ENCODE data around the gene NPLOC4. TPM values are rescaled to one million over a fixed set of nuclear protein-coding genes. Genes with fewer than 3 reads are reported as not detected.
A peak's percentile ranks its signal among the peaks of the same experiment; 100 is the strongest.

Gene NPLOC4
- total and polyA plus RNA-seq, 2 experiments from 2014 or later = 51.4 to 64.6 TPM

DNA sequence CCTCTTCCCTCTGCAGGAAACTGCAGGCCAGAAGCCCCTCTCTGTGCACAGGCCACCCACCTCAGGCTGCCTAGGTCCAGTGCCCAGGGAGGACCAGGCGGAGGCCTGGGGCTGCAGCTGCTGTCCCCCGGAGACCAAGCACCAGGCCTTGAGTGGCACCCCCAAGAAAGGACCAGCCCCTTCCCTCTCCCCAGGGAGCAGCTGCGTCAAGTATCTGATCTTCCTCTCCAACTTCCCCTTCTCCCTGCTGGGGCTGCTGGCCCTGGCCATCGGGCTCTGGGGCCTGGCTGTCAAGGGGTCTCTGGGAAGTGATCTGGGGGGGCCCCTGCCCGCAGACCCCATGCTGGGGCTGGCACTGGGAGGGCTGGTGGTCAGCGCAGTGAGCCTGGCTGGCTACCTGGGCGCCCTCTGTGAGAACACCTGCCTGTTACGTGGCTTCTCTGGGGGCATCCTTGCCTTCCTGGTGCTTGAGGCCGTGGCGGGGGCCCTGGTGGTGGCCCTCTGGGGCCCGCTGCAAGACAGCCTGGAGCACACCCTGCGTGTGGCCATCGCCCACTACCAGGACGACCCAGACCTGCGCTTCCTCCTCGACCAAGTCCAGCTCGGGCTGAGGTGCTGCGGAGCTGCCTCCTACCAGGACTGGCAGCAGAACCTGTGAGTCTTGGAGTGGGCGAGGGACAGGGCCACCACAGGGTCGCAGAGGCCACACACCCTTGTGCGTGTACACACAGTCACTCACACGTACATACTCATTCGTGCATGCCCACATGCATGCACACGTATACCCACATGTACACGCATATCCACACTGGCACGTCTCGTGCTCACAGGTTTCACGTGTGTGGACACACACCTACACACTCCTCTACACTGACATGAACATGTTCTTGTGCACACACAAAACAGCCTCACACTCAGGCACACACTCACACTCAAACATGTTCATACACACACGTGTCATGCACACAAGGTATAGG is 8.4 kb upstream of the NPLOC4 start:
- no peak for TF ChIP-seq EZH2phosphoT487 (IDR thresholded peaks at IDR 0.05; ENCODE audit: insufficient read depth, low read depth)
- TF ChIP-seq EZH2 (IDR thresholded peaks at IDR 0.05; ENCODE audit: insufficient read depth, poor library complexity, severe bottlenecking) = no peak
- Histone ChIP-seq H2AFZ (no peak overlapping the region), H3K27me3 (replicated peaks; ENCODE audit: insufficient read depth) (peaks cover 15% of the 10 kb centered on the region; the same call in 1 of the 2 replicates), H3K9me2 (ENCODE audit: insufficient read depth) (no peaks in the 10 kb centered on the region), H3K27ac (no peak overlapping the region), H3F3A (ENCODE audit: insufficient read depth) (no peaks in the 10 kb centered on the region), H3K36me3 (ENCODE audit: low read depth) (no peaks in the 10 kb centered on the region), H3K9ac (no peak overlapping the region), H3K4me1 (ENCODE audit: insufficient read depth) (peaks cover 12% of the 10 kb centered on the region), H4K20me1 (ENCODE audit: insufficient read depth) (no peaks in the 10 kb centered on the region), H3K4me3 (no peak overlapping the region), H3K9me3 (ENCODE audit: low read depth) (no peaks in the 10 kb centered on the region), H3K4me2 (ENCODE audit: unreplicated experiment) (no peak overlapping the region), H3K79me2 (ENCODE audit: insufficient read depth) (no peaks in the 10 kb centered on the region)
- in situ Hi-C loops (cut with MboI) = no loop called here
- no peak for DNase-seq
- WGBS, 2 experiments (ENCODE audit: low coverage in 1 of 2, low lambda C conversion rate in 2 of 2, missing lambda C conversion rate in 2 of 2) = 84 to 88% methylated on average over 28 to 29 of the region's 29 CpGs

DNA sequence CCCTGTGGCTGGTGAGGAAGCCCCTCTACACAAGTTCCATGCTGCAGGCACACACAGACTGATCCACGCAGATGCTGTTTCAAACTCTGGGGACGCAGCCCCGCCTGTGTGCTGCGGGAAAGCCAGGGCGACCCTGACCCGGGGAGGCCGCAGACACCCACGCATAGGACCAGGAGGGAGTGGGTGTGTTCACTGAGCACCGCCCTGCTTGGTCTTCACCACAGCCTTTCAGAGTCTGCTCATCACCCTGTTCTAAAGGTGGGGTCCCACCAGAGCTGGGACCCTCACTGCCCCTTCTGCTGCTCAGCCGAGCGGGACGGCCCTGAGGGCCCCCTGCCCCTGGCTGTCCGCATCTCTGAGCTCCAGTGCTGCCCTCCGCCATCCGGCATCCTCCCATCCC is 7.6 kb upstream of the NPLOC4 start:
- Histone ChIP-seq H3K27ac (no peak overlapping the region), H3K27me3 (replicated peaks; ENCODE audit: insufficient read depth) (peaks cover 15% of the 10 kb centered on the region; the same call in 1 of the 2 replicates), H2AFZ (no peak overlapping the region), H3K9me2 (ENCODE audit: insufficient read depth) (no peaks in the 10 kb centered on the region), H3K9ac (no peak overlapping the region), H3K9me3 (ENCODE audit: low read depth) (no peaks in the 10 kb centered on the region), H3K4me2 (ENCODE audit: unreplicated experiment) (no peak overlapping the region), H3K4me3 (no peak overlapping the region), H3K4me1 (ENCODE audit: insufficient read depth) (peaks cover 12% of the 10 kb centered on the region), H3F3A (ENCODE audit: insufficient read depth) (no peaks in the 10 kb centered on the region), H3K79me2 (ENCODE audit: insufficient read depth) (no peaks in the 10 kb centered on the region), H4K20me1 (ENCODE audit: insufficient read depth) (no peaks in the 10 kb centered on the region), H3K36me3 (ENCODE audit: low read depth) (no peaks in the 10 kb centered on the region)
- in situ Hi-C loops (cut with MboI) = no loop called here
- 89 to 90% methylated on average over 15 of the region's 15 CpGs for WGBS, 2 experiments (ENCODE audit: low coverage in 1 of 2, low lambda C conversion rate in 2 of 2, missing lambda C conversion rate in 2 of 2)
- no peak for DNase-seq
- TF ChIP-seq EZH2 (IDR thresholded peaks at IDR 0.05; ENCODE audit: insufficient read depth, poor library complexity, severe bottlenecking) = no peak
- no peak for TF ChIP-seq EZH2phosphoT487 (IDR thresholded peaks at IDR 0.05; ENCODE audit: insufficient read depth, low read depth)

DNA sequence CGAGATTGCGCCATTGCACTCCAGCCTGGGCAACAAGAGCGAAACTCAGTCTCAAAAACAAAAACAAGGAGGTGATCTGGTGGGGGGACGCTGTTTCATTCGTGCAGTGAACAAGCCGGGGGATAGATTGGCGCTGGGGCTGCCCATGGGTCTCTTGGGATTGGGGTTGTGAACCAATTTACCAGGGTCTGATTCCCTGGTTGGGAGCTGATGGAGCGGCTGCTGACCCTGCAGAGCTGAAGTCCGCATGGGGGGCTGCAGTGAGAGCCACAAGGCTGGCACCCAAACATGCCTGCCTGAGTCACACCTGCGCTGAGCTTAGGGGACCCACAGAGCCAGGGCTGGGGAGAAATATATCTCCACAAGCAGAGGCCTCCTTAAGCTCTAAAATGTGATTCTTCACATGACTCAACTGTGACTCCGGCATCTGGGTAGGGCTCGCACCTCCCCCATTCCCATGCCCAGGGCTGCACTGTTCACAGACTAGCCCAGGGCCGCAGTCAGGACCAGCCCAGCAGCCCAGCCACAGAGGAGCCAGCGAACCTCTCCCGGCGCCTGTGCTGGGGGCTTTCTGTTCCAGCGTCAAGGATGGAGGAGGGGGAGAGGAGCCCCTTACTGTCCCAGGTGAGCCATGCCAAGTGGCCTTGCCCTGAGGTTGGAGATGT is 5.0 kb upstream of the NPLOC4 start:
- Histone ChIP-seq H3K9ac (peak overlapping the region; percentile 76), H3K27ac (peak overlapping the region; percentile 73), H4K20me1 (ENCODE audit: insufficient read depth) (no peaks in the 10 kb centered on the region), H3K79me2 (ENCODE audit: insufficient read depth) (no peaks in the 10 kb centered on the region), H3K9me3 (ENCODE audit: low read depth) (no peaks in the 10 kb centered on the region), H3K9me2 (ENCODE audit: insufficient read depth) (no peaks in the 10 kb centered on the region), H3K4me1 (ENCODE audit: insufficient read depth) (peaks cover 12% of the 10 kb centered on the region), H3K27me3 (replicated peaks; ENCODE audit: insufficient read depth) (no peaks in the 10 kb centered on the region), H3F3A (ENCODE audit: insufficient read depth) (no peaks in the 10 kb centered on the region), H2AFZ (peak overlapping the region; percentile 73), H3K4me2 (ENCODE audit: unreplicated experiment) (peak overlapping the region; percentile 36), H3K4me3 (peak overlapping the region; percentile 5; the same call in 1 of the 2 replicates), H3K36me3 (ENCODE audit: low read depth) (no peaks in the 10 kb centered on the region)
- DNase-seq = peak; percentile 93
- 54 to 57% methylated on average over 17 of the region's 17 CpGs for WGBS, 2 experiments (ENCODE audit: low coverage in 1 of 2, low lambda C conversion rate in 2 of 2, missing lambda C conversion rate in 2 of 2)
- in situ Hi-C loops (cut with MboI) = no loop called here
- TF ChIP-seq EZH2phosphoT487 (IDR thresholded peaks at IDR 0.05; ENCODE audit: insufficient read depth, low read depth) (no peak), EZH2 (IDR thresholded peaks at IDR 0.05; ENCODE audit: insufficient read depth, poor library complexity, severe bottlenecking) (no peak)

DNA sequence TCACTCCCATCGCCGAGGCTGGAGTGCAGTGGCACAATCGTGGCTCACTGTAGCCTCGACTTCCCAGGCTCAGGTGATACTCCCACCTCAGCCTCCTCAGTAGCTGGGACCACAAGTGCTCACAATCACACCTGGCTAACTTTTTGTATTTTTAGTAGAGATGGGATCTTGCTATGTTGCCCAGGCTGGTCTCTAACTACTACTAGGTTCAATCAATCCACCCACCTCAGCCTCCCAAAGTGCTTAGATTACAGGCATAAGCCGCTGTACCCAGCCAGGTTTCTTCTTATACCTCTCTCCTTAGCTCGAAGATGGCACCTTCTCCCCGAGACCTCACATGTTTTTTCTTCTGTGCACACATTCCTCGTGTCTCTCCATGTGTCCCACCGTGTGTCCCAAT is 3.1 kb upstream of the NPLOC4 start:
- peaks cover 20% of the 10 kb centered on the region for H3K4me1 ChIP-seq (ENCODE audit: insufficient read depth)
- in situ Hi-C loops (cut with MboI) = no loop called here
- H3K4me3 ChIP-seq = no peak overlapping the region
- H3K36me3 ChIP-seq (ENCODE audit: low read depth) = no peaks in the 10 kb centered on the region
- no peaks in the 10 kb centered on the region for H3K27me3 ChIP-seq (replicated peaks; ENCODE audit: insufficient read depth)
- 81% methylated on average over 9 of the region's 9 CpGs for WGBS, 2 experiments (ENCODE audit: low coverage in 1 of 2, low lambda C conversion rate in 2 of 2, missing lambda C conversion rate in 2 of 2)
- no peak overlapping the region for H3K27ac ChIP-seq
- no peak overlapping the region for H3K9ac ChIP-seq
- peaks cover 16% of the 10 kb centered on the region for H3K79me2 ChIP-seq (ENCODE audit: insufficient read depth)
- no peak overlapping the region for H3K4me2 ChIP-seq (ENCODE audit: unreplicated experiment)
- no peaks in the 10 kb centered on the region for H3F3A ChIP-seq (ENCODE audit: insufficient read depth)
- TF ChIP-seq EZH2phosphoT487 (IDR thresholded peaks at IDR 0.05; ENCODE audit: insufficient read depth, low read depth) (no peak), EZH2 (IDR thresholded peaks at IDR 0.05; ENCODE audit: insufficient read depth, poor library complexity, severe bottlenecking) (no peak)
- no peak overlapping the region for H2AFZ ChIP-seq
- no peak for DNase-seq
- H4K20me1 ChIP-seq (ENCODE audit: insufficient read depth) = 0 out of 2 replicates have a peak, but pooled peaks cover 4% of the 10 kb centered on the region
- no peaks in the 10 kb centered on the region for H3K9me3 ChIP-seq (ENCODE audit: low read depth)
- no peaks in the 10 kb centered on the region for H3K9me2 ChIP-seq (ENCODE audit: insufficient read depth)

Measured in GM23248 (cell line).